CD1c-positive myeloid dendritic cell (primary cell): ENCODE data around the gene SEPTIN12.
"Not testable (repeated sequence)": the region's sequence is repeated elsewhere in the genome, so short reads cannot be mapped to it uniquely, and the experiment has no call there.

Experiments used
- DNase-seq: peaks from one replicate; pipeline ENCODE4 v3.0.0-alpha.2; 2016; ENCODE audit errors: extremely low spot score

The SEPTIN12 gene

DNA sequence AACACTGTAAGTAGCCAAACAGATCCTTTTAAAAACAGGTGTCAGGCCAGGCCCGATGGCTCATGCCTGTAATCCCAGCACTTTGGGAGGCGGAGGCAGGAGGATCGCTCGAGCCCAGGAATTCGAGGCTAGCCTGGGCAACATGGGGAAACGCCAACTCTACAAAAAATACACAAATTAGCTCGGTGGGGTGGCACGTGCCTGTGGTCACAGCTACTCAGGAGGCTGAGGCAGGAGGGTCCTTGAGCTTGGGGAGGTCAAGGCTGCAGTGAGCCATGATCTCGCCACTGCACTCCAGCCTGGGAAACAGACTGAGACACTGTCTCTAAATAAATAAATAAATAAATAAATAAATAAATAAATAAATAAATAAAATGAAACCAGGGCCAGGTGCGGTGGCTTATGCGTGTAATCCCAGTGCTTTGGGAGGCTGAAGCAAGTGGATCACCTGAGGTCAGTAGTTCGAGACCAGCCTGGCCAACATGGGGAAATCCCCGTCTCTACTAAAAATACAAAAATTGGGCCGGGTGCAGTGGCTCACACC is 3.6 kb downstream of the SEPTIN12 start:
- not testable (repeated sequence) for DNase-seq

DNA sequence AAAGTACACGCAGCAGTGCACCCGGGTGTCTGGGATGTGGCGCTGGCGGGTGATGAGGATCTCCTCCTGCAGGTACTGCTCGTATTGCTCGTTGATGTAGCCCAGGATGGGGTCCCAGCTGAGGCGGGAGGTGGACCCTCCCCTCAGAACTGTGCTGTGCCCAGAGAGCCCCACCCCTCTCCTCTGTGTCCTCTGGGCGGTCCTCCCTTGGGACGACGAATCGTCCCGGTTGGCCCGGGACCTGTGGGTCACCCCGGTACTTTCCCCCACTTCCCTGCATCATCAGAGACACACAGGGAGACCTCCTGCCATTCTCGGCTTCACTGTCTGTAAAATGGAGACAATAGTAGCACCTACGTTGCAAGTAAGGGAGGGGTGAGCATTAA is 4.2 kb downstream of the SEPTIN12 start:
- no peak for DNase-seq

DNA sequence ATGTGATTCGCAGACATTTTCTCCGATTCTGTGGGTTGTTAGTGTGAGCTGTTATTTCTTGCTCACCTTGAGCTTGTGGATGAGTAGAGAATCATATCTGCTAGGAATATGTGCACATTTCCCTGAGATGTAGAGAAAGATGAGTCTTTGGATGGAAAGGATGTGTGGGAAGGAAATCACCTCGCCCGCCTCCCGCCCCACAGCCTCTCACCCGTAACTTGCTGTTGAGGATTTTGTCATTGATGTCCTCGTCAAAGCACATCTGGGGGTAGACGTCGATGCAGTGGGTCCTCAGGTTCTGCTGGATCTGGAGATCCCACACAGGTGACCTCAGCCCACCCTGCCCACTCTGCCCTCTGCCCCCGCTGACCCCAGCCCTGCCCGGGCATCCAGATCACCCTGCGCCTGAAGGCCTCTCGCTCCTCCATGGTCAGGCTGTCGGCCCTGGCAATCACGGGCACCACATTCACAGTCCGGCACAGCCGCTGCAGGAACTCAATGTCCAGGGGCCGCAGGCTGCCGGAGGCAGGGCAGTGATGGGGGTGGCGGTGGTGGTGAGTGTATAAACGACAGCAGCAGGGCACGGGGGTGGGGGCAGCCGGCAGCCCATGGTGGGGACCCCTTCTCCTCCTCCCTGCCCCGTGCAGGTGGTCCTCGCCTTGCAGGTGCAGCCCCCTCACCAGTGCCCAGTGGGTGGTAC is 4.7 kb downstream of the SEPTIN12 start:
- DNase-seq, result no peak

DNA sequence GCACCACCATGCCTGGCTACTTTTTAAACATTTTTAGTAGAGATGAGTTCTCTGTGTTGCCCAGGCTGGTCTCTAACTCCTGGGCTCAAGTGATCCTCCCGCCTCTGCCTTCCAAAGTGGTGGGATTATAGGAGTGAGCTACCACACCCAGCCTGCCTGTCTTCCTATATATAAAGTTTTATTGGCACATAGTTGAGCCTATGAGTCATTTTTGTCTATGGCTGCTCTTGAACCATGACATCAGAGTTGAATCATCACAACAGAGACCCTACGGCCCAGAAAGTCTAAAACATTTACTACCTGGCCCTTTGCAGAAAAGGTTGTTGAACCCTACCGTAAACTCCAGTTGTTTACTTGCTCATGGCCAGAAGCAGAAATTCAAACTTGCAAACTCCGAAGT is 7.9 kb downstream of the SEPTIN12 start:
- no peak for DNase-seq

DNA sequence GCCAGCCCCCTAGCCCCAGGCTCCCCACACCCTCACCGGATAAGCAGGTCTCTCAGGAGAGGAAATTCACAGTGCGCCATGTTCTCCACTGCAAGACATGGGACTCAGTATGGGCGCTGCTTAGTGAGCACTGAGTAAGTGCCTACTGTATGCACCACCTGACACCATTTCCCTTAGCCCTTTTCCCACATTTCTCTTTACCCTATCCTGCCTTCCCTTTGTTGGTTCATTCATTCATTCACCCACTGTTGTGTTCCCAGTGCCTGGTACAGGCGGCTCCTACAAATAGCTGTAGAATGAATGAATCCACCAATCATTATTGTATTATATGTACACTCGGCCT is 10.1 kb downstream of the SEPTIN12 start:
- DNase-seq, result no peak

DNA sequence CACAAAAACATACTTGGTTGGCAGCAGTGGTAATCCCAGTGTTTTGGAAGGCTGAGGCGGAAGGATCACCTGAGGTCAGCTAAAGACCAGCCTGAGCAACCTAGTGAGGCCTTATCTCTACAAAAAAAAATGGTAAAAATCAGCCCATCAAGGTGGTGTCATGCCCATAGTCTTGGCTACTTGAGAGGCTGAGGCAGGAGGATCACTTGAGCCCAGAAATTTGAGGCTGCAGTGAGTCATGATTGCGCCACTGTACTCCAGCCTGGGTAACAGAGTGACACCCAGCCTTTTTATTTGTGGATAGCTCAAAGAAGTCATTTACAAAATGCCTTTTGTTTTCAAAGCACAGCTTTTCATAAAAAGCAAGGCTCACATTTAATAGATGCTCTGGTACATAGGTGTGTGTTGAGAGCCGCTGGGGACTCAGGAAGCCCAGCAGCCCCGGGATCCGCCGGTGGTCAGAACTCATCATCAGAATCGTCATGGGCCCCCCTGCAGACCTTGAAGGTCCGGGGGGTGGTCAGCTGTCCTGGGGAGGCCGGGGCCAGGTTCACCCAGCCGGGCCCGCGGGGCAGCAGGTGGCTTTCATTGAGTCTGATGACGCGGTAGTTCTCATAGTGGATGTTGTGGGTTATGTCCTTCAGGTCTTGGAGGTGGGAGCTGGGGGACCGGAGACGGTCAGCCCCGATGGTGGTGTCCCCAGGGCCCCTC is 10.7 kb downstream of the SEPTIN12 start:
- no peak for DNase-seq

DNA sequence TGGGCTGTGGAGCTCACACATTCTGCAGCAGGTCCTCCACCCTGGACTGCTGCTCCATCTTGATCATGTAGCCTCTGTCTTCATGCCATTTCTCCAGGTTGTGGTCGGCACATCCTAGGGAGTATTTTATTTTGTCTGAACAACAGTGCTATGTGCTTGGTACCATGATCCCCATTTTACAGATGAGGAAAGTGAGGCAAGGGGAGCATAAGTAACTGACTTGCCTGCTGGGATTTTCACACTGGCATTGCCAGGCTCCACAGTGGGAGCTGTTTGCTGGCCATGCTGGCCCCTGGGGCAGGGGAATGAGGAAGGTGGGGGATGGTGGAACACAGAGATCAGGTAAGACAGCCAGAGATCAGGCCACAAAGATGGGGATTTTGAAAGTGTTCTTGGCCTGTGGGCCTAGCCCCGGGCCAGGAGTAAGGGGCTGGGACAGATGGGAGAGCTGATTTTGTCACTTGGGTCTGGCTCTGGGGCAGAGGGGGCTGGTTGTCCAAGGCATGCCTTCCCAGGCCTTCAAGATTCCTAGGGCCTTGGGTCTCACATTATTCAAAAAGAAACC is 11.9 kb downstream of the SEPTIN12 start:
- no peak for DNase-seq

DNA sequence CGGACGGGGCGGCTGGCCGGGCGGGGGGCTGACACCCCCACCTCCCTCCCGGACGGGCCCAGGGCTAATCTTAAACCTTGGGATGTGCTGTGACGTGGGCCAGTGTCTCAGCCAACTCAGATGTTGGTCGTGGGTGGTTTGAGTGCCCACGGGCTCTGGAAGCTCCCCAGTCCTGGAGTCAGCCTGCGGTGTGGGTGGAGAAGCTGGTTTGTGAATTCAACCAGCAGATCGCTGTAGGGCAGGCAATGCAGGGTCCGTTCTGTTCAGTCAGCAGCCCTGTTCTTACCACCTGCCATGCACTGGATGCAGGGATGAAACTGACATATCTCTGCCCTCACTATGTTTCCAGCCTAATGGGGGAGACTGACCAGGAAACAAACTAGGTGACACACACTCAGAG is 13.1 kb downstream of the SEPTIN12 start:
- no peak for DNase-seq

DNA sequence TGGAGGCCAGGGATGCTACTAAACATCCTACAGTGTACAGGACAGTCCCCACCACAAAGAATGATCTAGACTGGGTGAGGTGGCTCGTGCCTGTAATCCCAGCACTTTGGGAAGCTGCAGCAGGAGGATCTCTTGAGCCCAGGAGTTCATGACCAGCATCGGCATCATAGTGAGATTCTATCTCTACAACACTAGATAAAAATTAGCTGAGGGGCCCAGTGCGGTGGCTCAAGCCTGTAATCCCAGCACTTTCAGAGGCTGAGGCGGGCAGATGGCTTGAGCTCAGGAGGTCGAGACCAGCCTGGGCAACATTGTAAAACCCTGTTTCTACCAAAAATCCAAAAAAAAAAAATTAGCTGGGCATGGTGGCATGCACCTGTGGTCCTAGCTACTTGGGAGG is 15.8 kb downstream of the SEPTIN12 start:
- no peak for DNase-seq

DNA sequence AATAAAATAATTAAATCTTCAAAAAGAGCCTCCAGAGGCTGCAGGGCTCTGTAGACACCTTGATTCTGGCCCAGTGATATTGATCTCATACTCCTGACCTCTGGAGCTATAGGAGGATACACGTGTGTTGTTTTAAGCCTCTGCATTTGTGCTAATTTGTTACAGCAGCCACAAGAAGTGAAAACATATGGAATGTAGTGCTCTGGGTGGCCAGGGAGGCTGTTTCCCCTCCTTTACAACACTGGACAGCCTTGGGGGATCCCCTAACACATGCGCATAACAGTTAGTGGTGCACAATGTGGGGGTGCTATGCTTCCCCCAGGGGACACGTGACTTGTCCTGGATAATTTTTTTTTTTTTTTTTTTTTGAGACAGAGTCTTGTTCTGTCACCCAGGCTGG is 16.5 kb downstream of the SEPTIN12 start:
- DNase-seq, result no peak

DNA sequence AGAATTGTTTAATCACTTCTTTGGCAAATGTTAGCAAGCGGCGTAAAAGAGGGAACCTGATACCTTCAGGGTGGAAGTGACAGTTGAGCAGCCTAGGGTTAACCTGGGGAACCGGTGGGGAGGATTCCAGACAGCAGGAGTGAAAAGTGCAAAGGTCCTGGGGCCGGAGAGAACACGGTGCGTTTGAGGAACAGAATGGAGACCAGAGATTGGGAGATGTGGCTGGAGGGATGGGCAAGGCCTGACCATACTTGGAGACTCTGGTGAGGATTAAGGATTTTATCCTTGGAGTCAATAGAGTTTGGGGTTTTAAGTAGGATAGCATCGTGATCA is 18.9 kb downstream of the SEPTIN12 start:
- DNase-seq, result no peak

DNA sequence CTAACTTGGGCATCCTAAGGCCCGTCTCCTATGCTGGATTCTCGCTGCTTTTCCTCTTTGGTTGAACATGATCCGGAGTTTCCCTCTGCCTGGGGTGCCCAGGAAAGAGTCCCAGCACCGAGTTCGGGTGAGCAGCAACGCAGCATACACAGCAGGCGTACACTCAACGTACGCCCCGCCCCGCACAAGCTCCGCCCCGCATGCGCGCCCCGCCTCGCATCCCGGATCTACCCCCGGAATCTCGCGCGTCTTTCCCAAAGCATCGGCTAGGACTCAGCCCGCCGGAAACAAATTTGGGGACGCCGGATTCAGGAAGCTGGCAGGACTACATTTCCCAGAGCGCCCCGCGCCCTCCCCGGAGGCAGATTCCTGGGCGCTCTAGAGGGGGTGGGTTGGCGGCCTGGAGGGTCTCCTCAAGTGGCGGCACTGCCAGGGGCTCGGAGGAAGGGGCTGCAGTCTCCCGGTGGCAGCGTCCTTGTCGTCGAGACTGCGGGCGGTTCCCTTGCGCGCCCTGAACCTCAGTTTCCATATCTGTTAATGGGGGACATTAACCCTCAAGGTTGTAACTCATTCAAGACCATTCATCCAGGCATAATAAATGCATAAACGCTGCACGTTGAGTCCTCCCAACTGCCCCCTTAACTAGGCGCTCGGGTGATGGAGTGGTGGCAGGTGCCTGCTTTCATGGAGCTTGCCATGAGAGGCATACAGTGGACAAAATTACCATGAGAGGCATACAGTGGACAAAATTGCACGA is 19.4 kb downstream of the SEPTIN12 start:
- peak; percentile 96 for DNase-seq

DNA sequence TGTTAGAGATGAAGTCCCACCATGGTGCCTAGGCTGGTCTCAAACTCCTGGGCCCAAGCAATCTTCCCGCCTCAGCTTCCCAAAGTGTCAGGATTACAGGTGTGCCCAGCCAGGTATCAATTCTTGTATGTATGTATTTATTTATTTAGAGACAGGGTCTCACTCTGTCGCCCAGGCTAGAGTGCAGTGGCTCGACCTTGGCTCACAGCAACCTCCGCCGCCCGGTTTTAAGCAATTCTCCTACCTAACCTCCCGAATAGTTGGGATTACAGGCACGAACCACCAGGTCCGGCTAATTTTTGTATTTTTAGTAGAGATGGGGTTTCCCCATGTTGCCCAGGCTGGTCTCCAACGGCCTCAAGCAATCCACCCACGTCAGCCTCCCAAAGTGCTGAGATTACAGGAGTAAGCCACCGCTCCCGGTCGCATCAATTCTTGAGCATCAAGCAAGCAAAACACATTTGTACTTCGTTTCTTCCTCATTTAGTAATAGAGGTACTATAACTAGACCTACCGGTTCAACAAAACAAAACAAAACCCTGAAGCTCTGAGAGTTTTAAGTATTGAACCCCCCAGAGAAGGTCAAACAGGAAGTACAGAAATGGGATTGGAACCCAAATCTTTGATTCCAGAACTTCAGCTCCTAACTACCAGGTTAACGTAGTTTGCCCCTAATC is 20.1 kb downstream of the SEPTIN12 start:
- DNase-seq, result peak; percentile 69

DNA sequence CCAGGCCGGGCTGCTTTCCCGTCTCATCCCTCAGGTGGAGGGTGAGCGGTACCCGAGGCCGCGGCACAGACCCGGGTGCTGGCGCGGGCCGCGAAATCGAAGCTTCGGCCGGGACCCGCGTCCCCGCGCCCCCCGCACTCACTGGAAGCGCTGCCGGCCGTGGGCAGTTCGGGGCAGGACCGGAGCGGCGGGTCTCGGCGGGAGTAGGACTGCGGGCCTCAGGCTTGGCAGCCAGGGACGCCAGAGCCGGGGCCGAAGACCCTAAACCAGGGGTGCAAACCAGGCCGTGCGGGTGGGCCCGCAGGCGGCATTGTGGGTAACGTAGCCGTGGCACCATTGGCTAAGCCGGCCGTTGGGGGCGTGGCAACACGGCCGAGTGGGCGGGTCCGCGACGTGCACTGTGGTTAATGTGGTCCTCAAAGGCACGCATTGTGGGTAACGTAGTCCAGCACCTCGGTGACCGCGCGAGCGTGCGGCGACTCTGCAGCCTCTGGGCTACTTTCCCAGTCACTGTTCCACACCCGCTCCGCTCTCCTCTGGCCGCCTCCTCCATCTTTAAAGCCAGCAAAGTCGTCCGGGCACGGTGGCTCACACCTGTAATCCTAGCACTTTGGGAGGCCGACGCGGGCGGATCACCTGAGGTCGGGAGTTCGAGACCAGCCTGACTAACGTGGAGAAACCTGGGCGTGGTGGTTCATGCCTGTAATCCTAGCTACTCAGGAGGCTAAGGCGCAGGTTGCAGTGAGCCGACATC is 21.1 kb downstream of the SEPTIN12 start, which contains the start of gene ZNF500:
ZNF500 (minus strand) TSS at position 288 of the 754 bp plus-strand sequence. CDS start 1,184 bp downstream, outside the sequence.
- peak; percentile 98 for DNase-seq

DNA sequence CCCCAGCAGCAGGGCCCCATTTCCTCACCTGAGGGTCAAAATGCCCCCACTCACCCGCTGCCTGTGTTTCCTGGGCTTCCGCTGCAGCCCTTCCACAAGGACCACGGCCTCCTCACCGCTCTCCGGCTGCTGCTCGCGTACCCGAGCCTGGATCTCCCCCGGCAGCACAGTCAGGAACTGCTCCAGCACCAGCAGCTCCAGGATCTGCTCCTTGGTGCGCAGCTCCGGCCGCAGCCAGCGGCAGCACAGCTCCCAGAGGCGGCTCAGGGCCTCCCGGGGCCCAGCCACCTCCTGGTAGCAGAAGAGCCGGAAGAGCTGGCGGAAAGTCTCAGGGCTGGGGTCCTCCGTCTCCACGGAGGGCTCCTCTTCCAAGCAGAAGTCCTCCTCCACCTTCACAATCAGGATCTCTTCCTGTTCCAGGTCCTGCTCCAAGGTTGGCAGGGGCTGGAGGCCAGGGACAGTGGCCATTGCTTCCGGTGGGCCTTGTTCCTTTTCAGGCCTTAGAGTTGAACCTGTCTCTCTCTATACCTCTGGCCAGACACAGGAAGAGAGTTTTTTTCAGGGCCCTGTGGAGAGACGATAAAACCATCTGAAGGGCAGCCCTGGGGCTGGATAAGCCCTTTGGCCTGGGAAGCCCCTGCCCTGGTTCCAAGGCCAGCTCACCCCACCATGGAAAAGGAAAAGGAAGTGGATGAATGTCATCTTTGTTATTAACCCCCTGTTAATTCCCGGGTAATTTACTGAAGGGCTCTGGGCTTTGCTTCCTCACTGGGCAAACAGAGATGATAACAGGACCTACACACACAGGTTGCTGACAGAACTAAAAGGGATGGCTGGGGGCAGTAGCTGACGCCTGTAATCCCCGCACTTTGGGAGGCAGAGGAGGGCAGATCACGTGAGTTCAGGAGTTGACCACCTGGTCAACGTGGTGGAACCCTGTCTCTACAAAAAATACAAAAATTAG is 22.4 kb downstream of the SEPTIN12 start:
- DNase-seq, result no peak

DNA sequence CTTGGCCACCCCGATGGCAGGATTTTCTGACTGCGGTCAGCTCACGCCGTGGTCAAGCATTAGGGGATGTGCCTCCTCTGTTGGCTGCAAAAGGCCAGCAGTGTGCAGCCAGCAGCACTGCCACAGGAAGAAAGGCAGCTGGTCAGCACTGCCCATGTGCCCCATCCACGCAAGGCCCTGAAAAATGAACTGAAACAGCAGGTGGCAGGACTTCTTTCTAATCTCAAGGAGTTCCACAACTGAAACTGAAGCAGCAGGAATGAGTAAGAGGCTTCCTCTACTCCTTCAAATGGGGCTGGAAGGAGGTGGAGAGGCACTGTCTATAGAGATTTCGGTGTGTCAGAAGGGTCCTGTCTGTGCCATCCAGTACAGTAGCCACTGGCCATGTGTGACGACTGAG is 24.4 kb downstream of the SEPTIN12 start:
- DNase-seq, result peak; percentile 52

DNA sequence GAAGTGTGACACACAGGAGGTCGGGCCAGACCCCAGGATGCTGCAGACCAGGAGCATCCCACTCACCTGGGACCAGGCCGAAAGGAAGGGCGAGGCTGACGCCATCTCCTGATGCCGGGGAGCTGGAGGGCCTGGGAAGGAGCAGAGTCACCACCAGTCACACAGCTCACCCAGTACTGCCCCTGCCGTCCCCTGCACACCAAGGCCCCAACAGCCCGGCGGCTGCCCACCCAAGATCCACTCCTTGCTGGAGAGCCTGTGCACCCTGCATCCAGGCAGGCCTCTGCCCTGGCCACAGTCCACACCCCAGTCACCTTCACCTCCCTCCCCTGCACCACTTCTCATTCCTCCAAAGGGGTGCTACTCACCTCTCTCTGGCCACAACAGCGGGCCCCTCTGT is 25.9 kb downstream of the SEPTIN12 start:
- DNase-seq, result no peak

DNA sequence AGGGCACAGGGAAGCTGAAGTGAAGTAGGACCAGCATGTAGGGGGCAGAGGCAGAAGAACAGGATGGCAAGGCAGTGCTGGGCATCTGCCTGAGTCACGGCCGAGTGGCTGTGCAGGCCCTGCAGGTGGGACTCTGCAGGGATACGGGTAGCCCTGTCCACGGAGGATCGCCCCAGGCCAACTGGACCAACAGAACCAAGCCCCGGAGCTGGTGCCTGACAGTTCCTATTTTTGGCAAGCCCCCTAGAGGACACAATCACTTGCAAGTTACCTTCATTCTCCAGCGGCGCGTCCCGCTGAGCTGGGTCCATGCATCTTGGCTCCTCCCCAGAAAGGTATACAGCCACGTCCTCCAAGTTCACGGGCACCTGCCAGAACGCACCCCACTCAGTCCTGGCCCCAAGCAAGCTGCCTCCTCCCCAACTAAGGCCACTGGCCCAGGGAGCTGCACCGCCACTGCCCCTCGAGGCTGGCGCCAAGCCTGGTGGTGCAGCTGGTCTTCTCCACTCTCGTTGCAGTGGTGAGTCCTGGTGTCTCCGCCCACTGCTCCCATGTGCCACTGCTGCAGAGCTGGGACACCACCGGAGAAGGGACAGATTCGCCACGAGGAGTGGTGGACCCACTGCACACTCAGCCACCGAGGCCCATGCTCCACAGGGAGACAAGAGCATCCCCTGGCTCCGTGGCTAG is 27.8 kb downstream of the SEPTIN12 start:
- no peak for DNase-seq

DNA sequence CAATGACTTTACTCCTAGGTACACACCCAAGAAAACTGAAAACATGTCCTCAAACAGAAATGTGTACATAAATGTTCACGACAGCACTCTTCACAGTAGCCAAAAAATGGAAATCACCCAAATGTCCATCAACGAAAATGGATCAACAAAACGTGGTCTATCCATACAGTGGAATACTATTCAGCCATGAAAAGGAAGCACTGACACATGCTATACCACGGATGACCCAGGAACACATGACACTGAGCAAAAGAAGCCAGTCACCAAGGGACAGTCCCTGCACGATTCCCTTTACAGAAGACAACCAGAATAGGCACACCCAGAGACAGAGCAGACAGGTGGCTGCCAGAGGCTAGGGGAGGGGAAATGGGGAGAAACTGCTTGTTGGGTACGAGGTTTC is 32.5 kb downstream of the SEPTIN12 start:
- DNase-seq, result no peak
